Lower lobe of right lung (tissue), 2 donors: ENCODE data around the gene WIPF2. TPM values are rescaled to one million over a fixed set of nuclear protein-coding genes. Genes with fewer than 3 reads are reported as not detected.

ENCODE experiments used
- ATAC-seq, 2 donors: fragments of 200-7000 bp; cut with Tn5 transposase; one replicate each; pipeline ENCODE4 v1.9.1; 2020 to 2022; ENCODE audit warnings: mild to moderate bottlenecking in 2 of 2, moderate library complexity in 2 of 2
- DNase-seq: peaks from one replicate; pipeline ENCODE4 v3.0.0-alpha.2; 2020
- H3K27ac ChIP-seq: fragments of 200-600 bp; one replicate; pipeline ENCODE4 v1.8.0; 2022
- H3K27me3 ChIP-seq: fragments of 200-600 bp; one replicate; pipeline ENCODE4 v1.8.0; 2022; ENCODE audit warnings: low read depth
- H3K36me3 ChIP-seq: fragments of 200-600 bp; one replicate; pipeline ENCODE4 v1.8.0; 2022; ENCODE audit warnings: mild to moderate bottlenecking
- H3K4me1 ChIP-seq: fragments of 200-600 bp; one replicate; pipeline ENCODE4 v1.8.0; 2022
- H3K4me3 ChIP-seq: fragments of 200-600 bp; one replicate; pipeline ENCODE4 v1.8.0; 2022; ENCODE audit warnings: mild to moderate bottlenecking
- H3K9me3 ChIP-seq: fragments of 200-600 bp; one replicate; pipeline ENCODE4 v1.8.0; 2022
- intact Hi-C: fragments of 100-400 bp; cut with DNase I; formaldehyde crosslinking; loops from one replicate; pipeline ENCODE4 v1.11.0; 2022
- total RNA-seq: library from RNA; stranded (reverse); fragmentation: NEBNext Ultra II Directional; extraction: Animal tissue kit (Norgen Biotek cat#: 25700); gene quantifications from one replicate; pipeline ENCODE4 v1.2.1, GENCODE V29; 2021
- TF ChIP-seq, protein P1 (sequence below): fragments of 200-600 bp; IDR thresholded peaks from one replicate; pipeline ENCODE4 v1.8.0; 2022; ENCODE audit warnings: antibody characterized with exemption, mild to moderate bottlenecking
- donor health status: DM: no; HTN: yes; CAD: no; lungs with severe emphysema.

Gene WIPF2
- total RNA-seq, 1 donor from 2014 or later: 42.4 TPM

DNA sequence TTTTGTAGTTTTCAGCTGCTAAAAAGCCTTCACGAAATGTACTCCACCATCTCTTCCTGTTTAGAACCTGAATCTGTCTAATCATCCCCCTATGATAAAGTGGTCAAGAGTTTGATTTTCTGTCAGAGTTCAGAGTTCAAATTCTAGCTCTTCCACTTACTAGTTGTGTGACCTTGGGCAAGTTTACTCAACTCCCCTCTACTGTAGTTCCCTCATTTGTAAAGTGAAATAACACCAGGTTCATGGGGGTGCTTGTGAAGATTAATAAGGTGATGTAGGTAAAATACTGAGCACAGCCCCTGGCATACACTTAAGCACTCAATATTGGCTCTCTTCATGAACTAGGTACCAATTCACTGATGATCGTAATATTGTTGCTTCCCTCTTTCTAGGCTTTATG is 67.4 kb downstream of the WIPF2 start:
- Histone ChIP-seq H3K4me3 (no peak overlapping the region), H3K27me3 (no peaks in the 10 kb centered on the region), H3K4me1 (peaks cover 33% of the 10 kb centered on the region), H3K36me3 (peaks cover 8% of the 10 kb centered on the region), H3K27ac (no peak overlapping the region), H3K9me3 (no peaks in the 10 kb centered on the region)
- intact Hi-C loops: loop anchor here (10.0 kb wide), 1 partner anchor 62 kb away; no protein-coding TSS in a partner anchor
- no peak for ATAC-seq
- TF ChIP-seq, protein P1, sequence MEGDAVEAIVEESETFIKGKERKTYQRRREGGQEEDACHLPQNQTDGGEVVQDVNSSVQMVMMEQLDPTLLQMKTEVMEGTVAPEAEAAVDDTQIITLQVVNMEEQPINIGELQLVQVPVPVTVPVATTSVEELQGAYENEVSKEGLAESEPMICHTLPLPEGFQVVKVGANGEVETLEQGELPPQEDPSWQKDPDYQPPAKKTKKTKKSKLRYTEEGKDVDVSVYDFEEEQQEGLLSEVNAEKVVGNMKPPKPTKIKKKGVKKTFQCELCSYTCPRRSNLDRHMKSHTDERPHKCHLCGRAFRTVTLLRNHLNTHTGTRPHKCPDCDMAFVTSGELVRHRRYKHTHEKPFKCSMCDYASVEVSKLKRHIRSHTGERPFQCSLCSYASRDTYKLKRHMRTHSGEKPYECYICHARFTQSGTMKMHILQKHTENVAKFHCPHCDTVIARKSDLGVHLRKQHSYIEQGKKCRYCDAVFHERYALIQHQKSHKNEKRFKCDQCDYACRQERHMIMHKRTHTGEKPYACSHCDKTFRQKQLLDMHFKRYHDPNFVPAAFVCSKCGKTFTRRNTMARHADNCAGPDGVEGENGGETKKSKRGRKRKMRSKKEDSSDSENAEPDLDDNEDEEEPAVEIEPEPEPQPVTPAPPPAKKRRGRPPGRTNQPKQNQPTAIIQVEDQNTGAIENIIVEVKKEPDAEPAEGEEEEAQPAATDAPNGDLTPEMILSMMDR: no peak
- DNase-seq: no peak

DNA sequence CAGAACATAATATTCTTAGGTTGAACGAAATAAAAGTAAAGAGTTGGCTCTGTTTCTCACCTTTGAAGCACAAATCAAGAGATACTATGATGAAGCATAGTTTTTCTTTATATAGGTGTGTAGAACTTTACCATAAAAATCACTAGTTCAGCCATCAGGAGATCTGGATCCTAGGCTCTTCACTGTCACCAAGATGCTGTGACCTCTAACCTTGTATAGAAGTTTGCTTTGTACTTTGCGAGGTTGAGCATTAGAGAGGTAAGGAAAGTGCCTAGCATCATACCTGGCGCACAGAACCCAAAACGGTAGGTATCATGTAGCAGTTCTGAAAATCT is 68.0 kb downstream of the WIPF2 start:
- no peak overlapping the region for H3K4me3 ChIP-seq
- no peak overlapping the region for H3K27ac ChIP-seq
- intact Hi-C loops: loop anchor here (10.0 kb wide), 1 partner anchor 62 kb away; no protein-coding TSS in a partner anchor
- H3K27me3 ChIP-seq: no peaks in the 10 kb centered on the region
- peaks cover 1% of the 10 kb centered on the region for H3K36me3 ChIP-seq
- DNase-seq: no peak
- H3K9me3 ChIP-seq: no peaks in the 10 kb centered on the region
- TF ChIP-seq, protein P1: no peak
- H3K4me1 ChIP-seq: peaks cover 33% of the 10 kb centered on the region
- ATAC-seq: no peak

DNA sequence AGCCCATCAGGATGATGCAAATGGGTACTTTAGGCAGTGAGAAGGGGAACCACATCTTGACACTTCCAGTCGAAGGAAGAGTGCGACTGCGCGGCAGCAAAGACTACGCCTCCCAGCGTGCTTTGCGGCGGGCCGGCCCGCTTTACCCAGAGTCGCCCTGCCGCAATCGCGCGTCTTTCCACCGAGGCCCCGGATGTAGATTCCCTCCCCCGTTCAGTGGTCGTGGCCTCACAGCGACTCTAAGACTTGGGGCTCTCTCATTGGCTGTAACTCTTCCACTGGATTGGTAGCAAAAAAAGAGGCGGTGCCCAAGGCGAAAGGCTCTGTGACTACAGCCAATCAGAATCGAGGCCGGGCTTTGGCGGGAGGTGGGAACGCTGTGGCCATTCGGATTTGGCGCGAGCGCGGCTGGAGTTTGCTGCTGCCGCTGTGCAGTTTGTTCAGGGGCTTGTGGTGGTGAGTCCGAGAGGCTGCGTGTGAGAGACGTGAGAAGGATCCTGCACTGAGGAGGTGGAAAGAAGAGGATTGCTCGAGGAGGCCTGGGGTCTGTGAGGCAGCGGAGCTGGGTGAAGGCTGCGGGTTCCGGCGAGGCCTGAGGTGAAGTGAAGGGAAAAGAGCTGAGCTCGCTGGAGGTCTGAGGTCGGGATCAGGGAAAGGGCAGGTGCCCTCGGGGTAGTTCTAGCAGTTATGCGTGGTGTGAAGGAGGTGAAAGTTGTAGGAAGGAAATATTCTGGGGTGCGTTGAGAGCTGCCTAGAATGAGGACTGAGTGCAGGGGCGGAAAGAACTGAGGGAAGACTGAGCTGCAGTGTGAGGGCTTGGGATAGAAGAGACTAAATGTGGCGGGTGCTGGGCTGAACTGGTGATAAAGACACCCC is 68.6 kb downstream of the WIPF2 start, which contains the start of gene CDC6:
CDC6 (plus strand) TSS at position 386 of the 876 bp plus-strand sequence. CDS start 1,542 bp downstream, outside the sequence.
- Histone ChIP-seq H3K27me3 (no peaks in the 10 kb centered on the region), H3K9me3 (no peaks in the 10 kb centered on the region), H3K4me1 (peaks cover 33% of the 10 kb centered on the region), H3K4me3 (peak within 1 kb of the TSS; percentile 64), H3K36me3 (no peaks in the 10 kb centered on the region), H3K27ac (peak within 1 kb of the TSS; percentile 5)
- ATAC-seq (peak; percentile 97 to 98), DNase-seq (peak; percentile 99)
- intact Hi-C loops: loop anchor here (10.0 kb wide), 1 partner anchor 63 kb away; no protein-coding TSS in a partner anchor
- TF ChIP-seq, protein P1: no peak

DNA sequence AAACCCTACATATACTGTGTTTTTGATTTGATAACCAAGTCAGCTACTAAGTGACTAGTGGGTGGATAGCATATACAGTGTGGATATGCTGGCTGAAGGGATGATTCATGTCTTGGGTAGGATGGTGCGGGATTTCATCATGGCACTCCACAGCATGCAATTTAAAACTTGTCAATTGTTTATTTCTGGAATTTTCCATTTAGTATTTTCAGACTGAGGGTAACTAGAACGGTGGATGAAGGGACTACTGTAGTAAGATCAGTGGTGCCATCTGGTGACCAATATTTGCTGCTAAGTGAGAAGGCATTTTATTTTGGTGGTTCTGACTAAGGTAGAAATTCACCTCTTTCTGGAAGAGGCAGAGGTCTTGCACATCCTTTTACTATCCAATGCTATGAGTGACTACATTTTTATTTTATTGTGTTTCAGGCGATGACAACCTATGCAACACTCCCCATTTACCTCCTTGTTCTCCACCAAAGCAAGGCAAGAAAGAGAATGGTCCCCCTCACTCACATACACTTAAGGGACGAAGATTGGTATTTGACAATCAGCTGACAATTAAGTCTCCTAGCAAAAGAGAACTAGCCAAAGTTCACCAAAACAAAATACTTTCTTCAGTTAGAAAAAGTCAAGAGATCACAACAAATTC is 71.7 kb downstream of the WIPF2 start:
- Histone ChIP-seq H3K9me3 (no peaks in the 10 kb centered on the region), H3K4me3 (no peak overlapping the region), H3K27ac (no peak overlapping the region), H3K27me3 (no peaks in the 10 kb centered on the region), H3K36me3 (no peaks in the 10 kb centered on the region), H3K4me1 (peaks cover 14% of the 10 kb centered on the region)
- intact Hi-C loops: loop anchor here (10.0 kb wide), 1 partner anchor 96 kb away; no protein-coding TSS in a partner anchor
- TF ChIP-seq, protein P1: peak; percentile 64
- no peak for DNase-seq
- ATAC-seq: no peak

DNA sequence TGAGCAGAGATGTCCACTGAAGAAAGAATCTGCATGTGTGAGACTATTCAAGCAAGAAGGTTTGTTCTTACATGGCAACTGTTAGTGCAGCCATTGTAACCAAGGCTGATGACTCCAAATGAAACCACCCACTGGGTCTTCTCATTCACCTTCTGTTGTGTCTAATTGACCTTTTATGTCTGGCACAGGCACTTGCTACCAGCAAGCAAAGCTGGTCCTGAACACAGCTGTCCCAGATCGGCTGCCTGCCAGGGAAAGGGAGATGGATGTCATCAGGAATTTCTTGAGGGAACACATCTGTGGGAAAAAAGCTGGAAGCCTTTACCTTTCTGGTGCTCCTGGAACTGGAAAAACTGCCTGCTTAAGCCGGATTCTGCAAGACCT is 72.2 kb downstream of the WIPF2 start:
- intact Hi-C loops: loop anchor here (10.0 kb wide), 1 partner anchor 96 kb away; no protein-coding TSS in a partner anchor
- no peak for ATAC-seq
- TF ChIP-seq, protein P1: no peak

More for the DNA sequence above, 72.2 kb downstream of the WIPF2 start:
- no peaks in the 10 kb centered on the region for H3K9me3 ChIP-seq
- no peaks in the 10 kb centered on the region for H3K27me3 ChIP-seq
- H3K27ac ChIP-seq: no peak overlapping the region
- no peaks in the 10 kb centered on the region for H3K36me3 ChIP-seq
- no peak for DNase-seq
- H3K4me3 ChIP-seq: no peak overlapping the region
- H3K4me1 ChIP-seq: peaks cover 14% of the 10 kb centered on the region
